GM10248 (cell line): ENCODE data around the gene RMRP.
"Not testable (repeated sequence)": the region's sequence is repeated elsewhere in the genome, so short reads cannot be mapped to it uniquely, and the experiment has no call there.

Source experiments
- CTCF ChIA-PET: fragments of 300-600 bp; sonication (Branson Sonifier 250); formaldehyde crosslinking; extraction: SDS; loops from one replicate; lab custom pipeline; 2021; ENCODE audit warnings: antibody characterized with exemption; lab: Yijun Ruan, JAX
- POLR2A ChIA-PET: fragments of 350-650 bp; sonication (Branson Sonifier 250); formaldehyde crosslinking; extraction: SDS; loops from one replicate; lab custom pipeline; 2020; ENCODE audit warnings: antibody characterized with exemption; lab: Yijun Ruan, JAX
- DNase-seq: peaks from one replicate; pipeline ENCODE4 v3.0.0; 2012; ENCODE audit errors: extremely low spot score
- TF ChIP-seq, protein P1 (sequence below): IDR thresholded peaks from 2 replicates; pipeline ENCODE4 v1.5.1; 2012; ENCODE audit warnings: mild to moderate bottlenecking, low read depth; ENCODE audit errors: extremely low read depth, missing control alignments, control extremely low read depth

Gene RMRP

DNA sequence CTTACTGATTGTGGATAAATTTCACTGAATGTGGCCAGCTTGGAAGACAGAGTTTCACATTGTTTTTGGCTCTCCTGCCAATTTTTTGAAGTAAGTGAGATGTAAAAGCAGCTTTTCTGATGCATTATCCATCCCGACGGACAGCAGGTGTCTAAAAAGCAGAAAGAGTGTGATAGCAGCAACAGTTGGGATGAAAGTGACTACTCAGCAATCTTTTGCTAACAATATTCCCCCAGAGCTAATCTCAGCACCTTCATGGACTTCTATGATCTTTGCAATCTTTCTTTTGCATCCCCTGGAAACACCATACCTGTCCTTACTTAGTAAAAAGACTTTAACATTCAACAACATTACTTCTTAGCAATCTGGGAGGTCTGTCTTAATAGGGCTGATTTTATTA is 45.0 kb downstream of the RMRP start:
- TF ChIP-seq, protein P1, sequence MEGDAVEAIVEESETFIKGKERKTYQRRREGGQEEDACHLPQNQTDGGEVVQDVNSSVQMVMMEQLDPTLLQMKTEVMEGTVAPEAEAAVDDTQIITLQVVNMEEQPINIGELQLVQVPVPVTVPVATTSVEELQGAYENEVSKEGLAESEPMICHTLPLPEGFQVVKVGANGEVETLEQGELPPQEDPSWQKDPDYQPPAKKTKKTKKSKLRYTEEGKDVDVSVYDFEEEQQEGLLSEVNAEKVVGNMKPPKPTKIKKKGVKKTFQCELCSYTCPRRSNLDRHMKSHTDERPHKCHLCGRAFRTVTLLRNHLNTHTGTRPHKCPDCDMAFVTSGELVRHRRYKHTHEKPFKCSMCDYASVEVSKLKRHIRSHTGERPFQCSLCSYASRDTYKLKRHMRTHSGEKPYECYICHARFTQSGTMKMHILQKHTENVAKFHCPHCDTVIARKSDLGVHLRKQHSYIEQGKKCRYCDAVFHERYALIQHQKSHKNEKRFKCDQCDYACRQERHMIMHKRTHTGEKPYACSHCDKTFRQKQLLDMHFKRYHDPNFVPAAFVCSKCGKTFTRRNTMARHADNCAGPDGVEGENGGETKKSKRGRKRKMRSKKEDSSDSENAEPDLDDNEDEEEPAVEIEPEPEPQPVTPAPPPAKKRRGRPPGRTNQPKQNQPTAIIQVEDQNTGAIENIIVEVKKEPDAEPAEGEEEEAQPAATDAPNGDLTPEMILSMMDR: no peak
- ChIA-PET CTCF (interaction anchor here (0.6 to 11.5 kb wide), 11 partner anchors 8 to 713 kb away, joined by 3 to 97 read pairs (median 6); partner anchors contain the start of genes CCDC107, RMRP, SIT1 and TESK1), POLR2A (no interaction called here)
- DNase-seq: no peak

DNA sequence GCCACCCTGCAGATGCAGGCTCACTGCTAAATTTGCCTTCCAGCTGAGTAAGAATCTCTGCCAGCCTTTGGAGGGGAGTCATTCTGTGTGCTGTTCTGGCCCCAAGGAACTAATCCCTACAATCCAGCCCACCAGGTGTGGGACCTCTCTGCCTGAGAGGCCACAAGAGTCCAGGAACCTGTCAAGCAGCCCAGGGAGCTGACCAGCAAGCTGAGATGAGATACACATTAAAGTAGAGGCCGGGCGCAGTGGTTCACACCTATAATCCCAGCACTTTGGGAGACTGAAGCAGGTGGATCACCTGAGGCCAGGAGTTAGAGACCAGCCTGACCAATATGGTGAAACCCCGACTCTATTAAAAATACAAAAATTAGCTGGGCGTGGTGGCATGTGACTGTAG is 45.8 kb downstream of the RMRP start:
- POLR2A ChIA-PET, DNase-seq: not testable (repeated sequence)
- CTCF ChIA-PET: interaction anchor here (0.7 to 11.5 kb wide), 16 partner anchors 8 to 627 kb away, joined by 3 to 97 read pairs (median 4); partner anchors contain the start of genes PIGO and SIT1

DNA sequence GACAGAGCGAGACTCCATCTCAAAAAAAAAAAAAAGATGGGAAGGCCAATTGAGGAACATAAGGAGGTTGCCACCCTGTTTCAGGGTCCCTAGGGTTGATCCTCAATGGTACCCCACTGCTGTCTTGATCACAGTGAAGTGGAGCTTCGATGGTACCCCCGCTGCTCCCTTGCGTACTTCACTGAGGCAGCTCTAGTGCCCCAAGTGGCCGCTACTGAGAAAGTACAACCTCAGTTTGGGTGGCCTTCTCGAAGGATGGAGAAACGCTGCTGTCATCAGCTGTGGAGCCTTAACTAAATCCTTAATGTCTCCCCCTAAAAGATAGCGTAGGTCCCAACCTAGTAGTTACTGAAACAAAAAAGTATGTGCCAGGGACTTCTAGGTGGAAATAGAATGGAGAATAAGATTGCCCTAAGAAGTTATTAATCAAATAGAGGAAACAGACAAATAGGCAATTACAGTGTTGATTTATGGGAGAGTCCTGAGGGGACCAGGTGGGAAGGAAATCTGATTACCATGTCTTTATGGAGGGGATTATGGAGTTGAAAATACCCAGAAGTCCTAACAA is 46.5 kb downstream of the RMRP start:
- CTCF ChIA-PET: interaction anchor here (0.6 to 11.5 kb wide), 25 partner anchors 8 to 626 kb away, joined by 3 to 97 read pairs (median 5); partner anchors contain the start of genes CCDC107, PIGO, RMRP and SIT1
- POLR2A ChIA-PET: interaction anchor here (0.6 kb wide), 1 partner anchor 38 kb away, joined by 3 read pairs; no protein-coding TSS in a partner anchor
- TF ChIP-seq, protein P1: peak; percentile 70
- DNase-seq: peak; percentile 46

DNA sequence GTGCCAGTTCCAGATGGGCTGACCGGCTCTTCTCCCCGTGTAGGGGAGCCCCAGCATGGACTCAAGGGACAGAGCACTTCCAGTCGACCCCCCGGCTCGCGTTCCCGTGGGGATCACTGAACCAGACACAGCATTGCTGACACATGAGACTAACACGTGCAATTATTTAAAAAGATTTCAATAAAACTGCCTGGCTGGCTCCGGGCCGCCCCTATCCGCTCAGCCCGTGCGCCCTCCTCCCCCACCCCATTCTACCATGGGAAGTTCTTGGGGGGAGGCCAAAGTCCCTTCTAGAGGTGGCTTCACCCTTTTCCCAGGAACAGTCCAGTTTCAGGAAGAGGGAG is 48.0 kb downstream of the RMRP start:
- POLR2A ChIA-PET: no interaction called here
- DNase-seq: no peak
- CTCF ChIA-PET: interaction anchor here (1.0 to 11.5 kb wide), 10 partner anchors 9 to 203 kb away, joined by 3 to 97 read pairs (median 5); partner anchors contain the start of genes CCDC107, RMRP, SIT1 and SPAG8
- TF ChIP-seq, protein P1: no peak

DNA sequence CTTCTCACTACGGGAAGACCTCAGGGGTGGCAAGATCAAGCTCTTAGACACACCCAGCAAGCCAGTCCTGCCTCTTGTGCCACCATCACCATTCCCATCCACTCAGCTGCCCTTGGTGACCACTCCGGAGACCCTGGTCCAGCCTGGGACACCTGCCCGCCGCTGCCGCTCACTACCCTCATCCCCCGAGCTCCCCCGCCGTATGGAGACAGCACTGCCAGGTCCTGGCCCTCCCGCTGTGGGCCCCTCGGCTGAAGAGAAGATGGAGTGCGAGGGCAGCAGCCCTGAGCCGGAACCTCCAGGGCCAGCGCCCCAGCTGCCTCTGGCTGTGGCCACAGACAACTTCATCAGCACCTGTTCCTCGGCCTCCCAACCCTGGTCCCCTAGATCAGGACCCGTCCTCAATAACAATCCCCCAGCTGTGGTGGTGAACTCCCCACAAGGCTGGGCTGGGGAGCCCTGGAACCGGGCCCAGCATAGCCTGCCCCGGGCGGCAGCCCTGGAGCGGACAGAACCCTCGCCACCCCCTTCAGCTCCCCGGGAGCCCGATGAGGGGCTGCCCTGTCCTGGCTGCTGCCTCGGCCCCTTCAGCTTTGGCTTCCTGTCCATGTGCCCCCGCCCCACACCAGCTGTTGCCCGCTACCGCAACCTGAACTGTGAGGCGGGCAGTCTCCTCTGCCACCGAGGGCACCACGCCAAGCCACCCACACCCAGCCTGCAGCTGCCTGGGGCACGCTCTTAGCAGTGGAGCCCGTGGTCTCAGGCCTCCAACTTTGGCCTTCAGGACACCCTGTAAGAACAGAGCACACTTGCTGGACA is 48.6 kb downstream of the RMRP start:
- POLR2A ChIA-PET: interaction anchor here (0.7 kb wide), 1 partner anchor 19 kb away, joined by 3 read pairs; no protein-coding TSS in a partner anchor
- no peak for DNase-seq
- CTCF ChIA-PET: interaction anchor here (0.9 to 6.5 kb wide), 7 partner anchors 13 to 231 kb away, joined by 3 to 53 read pairs (median 4); partner anchors contain the start of genes CCDC107, RMRP and SPAG8
- TF ChIP-seq, protein P1: no peak

DNA sequence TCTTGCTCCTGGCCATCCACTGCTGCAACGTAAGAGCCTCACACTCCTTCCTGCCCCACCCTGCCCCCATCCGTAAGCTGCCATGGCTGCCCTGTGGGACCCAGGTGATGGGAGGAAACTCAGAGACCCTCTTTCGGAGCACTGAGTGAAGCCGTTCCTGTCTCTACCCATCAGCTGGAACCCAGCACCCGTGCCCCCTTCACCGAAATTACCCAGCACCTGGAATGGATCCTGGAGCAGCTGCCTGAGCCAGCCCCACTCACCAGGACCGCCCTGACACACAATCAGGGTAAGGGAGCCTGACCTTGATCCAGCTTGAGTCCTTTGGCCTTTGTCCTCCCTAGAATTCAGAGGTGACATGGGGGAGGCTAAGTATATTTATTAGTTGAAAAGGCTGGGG is 49.6 kb downstream of the RMRP start:
- POLR2A ChIA-PET: interaction anchor here (0.6 to 1.4 kb wide), 2 partner anchors 9 to 124 kb away, joined by 3 read pairs; partner anchors contain the start of gene CREB3
- no peak for DNase-seq
- CTCF ChIA-PET: interaction anchor here (1.0 to 6.5 kb wide), 4 partner anchors 9 to 232 kb away, joined by 3 to 53 read pairs (median 4); no protein-coding TSS in a partner anchor
- TF ChIP-seq, protein P1: no peak
